Tibial artery (tissue), 4 donors: ENCODE results near the gene ACOXL.

Source experiments
- DNase-seq, 2 donors: peaks; one replicate each; pipeline ENCODE4 v3.0.0-alpha.2; 2019
- H3K27ac ChIP-seq, 2 donors: fragments of 200-600 bp; sonication (generic) in 1 of 2; 1 replicate in 1 of 2; 2 replicates in 1 of 2; pipeline ENCODE4 v1.5.1; 2018 to 2019; ENCODE audit warnings: mild to moderate bottlenecking in 1 of 2
- H3K27me3 ChIP-seq, 2 donors: fragments of 200-600 bp; sonication (generic) in 1 of 2; one replicate each; pipeline versions ENCODE4 v1.5.1 to v1.6.0; 2016 to 2019
- H3K36me3 ChIP-seq, 3 donors: fragments of 200-600 bp; sonication (generic) in 2 of 3; one replicate each; pipeline ENCODE4 v1.5.1; 2016 to 2019; ENCODE audit warnings: mild to moderate bottlenecking in 2 of 3
- H3K4me1 ChIP-seq, 4 donors: fragments of 200-600 bp; sonication (generic) in 2 of 4; 1 replicate in 3 of 4; 2 replicates in 1 of 4; pipeline ENCODE4 v1.5.1; 2016 to 2019
- H3K4me3 ChIP-seq, 2 donors: fragments of 200-600 bp; sonication (generic) in 1 of 2; 1 replicate in 1 of 2; 2 replicates in 1 of 2; pipeline ENCODE4 v1.5.1; 2018 to 2019; ENCODE audit warnings: mild to moderate bottlenecking in 2 of 2
- H3K9me3 ChIP-seq, 3 donors: fragments of 200-600 bp; sonication (generic) in 1 of 3; one replicate each; pipeline ENCODE4 v1.5.1; 2016 to 2019
- CTCF ChIP-seq, 2 experiments: fragments of 200-600 bp in 1 of 2; fragments of 450-650 bp in 1 of 2; IDR thresholded peaks; one replicate each; pipeline ENCODE4 v1.5.1; 2017 to 2019; ENCODE audit warnings: antibody characterized with exemption in 2 of 2, mild to moderate bottlenecking in 1 of 2, moderate library complexity in 1 of 2
- intact Hi-C: fragments of 100-400 bp; cut with DNase I; formaldehyde crosslinking; loops from one replicate; pipeline ENCODE4 v1.15.0; 2023; ENCODE audit warnings: low total_unique reads

ACOXL gene

GRCh38 chr2:110979471-110980338, 247.3 kb downstream of the ACOXL start:
- Histone ChIP-seq H3K9me3 (no peaks in the 10 kb centered on the region), H3K27ac (no peak overlapping the region), H3K4me3 (no peak overlapping the region), H3K4me1 (no peaks in the 10 kb centered on the region), H3K27me3 (no peaks in the 10 kb centered on the region), H3K36me3 (no peaks in the 10 kb centered on the region)
- TF ChIP-seq CTCF (IDR thresholded peaks at IDR 0.05) = no peak
- DNase-seq = no peak
- intact Hi-C loops = no loop called here

GRCh38 chr2:110980339-110981062, 248.1 kb downstream of the ACOXL start:
- Histone ChIP-seq H3K27me3 (no peaks in the 10 kb centered on the region), H3K9me3 (no peaks in the 10 kb centered on the region), H3K4me1 (no peaks in the 10 kb centered on the region), H3K27ac (no peak overlapping the region), H3K4me3 (no peak overlapping the region), H3K36me3 (no peaks in the 10 kb centered on the region)
- no peak for TF ChIP-seq CTCF (IDR thresholded peaks at IDR 0.05)
- DNase-seq = no peak
- intact Hi-C loops = no loop called here

- DNase-seq = no peak
- H3K9me3 ChIP-seq = no peaks in the 10 kb centered on the region
- H3K27me3 ChIP-seq = no peaks in the 10 kb centered on the region
- no peaks in the 10 kb centered on the region for H3K36me3 ChIP-seq
- no peaks in the 10 kb centered on the region for H3K4me1 ChIP-seq
- H3K4me3 ChIP-seq = no peak overlapping the region
- intact Hi-C loops = no loop called here
- no peak overlapping the region for H3K27ac ChIP-seq
- TF ChIP-seq CTCF (IDR thresholded peaks at IDR 0.05) = no peak
Observed at GRCh38 chr2:110983133-110983532, 250.8 kb downstream of the ACOXL start.

- DNase-seq = no peak
- TF ChIP-seq CTCF (IDR thresholded peaks at IDR 0.05) = no peak
Observed at GRCh38 chr2:110984694-110985490, 252.5 kb downstream of the ACOXL start.

GRCh38 chr2:110990440-110990839, 258.1 kb downstream of the ACOXL start:
- no peak for DNase-seq
- intact Hi-C loops = no loop called here
- Histone ChIP-seq H3K27ac (no peak overlapping the region), H3K36me3 (no peaks in the 10 kb centered on the region), H3K4me1 (no peaks in the 10 kb centered on the region), H3K9me3 (no peaks in the 10 kb centered on the region), H3K4me3 (no peak overlapping the region), H3K27me3 (peaks cover 0 to 5% of the 10 kb centered on the region in 2 donors)
- no peak for TF ChIP-seq CTCF (IDR thresholded peaks at IDR 0.05)

More at GRCh38 chr2:110984694-110985490, 252.5 kb downstream of the ACOXL start:
- Histone ChIP-seq H3K36me3 (no peaks in the 10 kb centered on the region), H3K9me3 (no peaks in the 10 kb centered on the region), H3K27me3 (no peaks in the 10 kb centered on the region), H3K4me3 (no peak overlapping the region), H3K4me1 (no peaks in the 10 kb centered on the region), H3K27ac (no peak overlapping the region)
- intact Hi-C loops = no loop called here
